Measurements from ENCODE around the gene HPCA. TPM values are rescaled to one million over a fixed set of nuclear protein-coding genes. Genes with fewer than 3 reads are reported as not detected.

The HPCA gene
- total and polyA plus RNA-seq, 8 donors, result 0.16 to 5.2 (median 0.49) TPM; not detected in 1

DNA sequence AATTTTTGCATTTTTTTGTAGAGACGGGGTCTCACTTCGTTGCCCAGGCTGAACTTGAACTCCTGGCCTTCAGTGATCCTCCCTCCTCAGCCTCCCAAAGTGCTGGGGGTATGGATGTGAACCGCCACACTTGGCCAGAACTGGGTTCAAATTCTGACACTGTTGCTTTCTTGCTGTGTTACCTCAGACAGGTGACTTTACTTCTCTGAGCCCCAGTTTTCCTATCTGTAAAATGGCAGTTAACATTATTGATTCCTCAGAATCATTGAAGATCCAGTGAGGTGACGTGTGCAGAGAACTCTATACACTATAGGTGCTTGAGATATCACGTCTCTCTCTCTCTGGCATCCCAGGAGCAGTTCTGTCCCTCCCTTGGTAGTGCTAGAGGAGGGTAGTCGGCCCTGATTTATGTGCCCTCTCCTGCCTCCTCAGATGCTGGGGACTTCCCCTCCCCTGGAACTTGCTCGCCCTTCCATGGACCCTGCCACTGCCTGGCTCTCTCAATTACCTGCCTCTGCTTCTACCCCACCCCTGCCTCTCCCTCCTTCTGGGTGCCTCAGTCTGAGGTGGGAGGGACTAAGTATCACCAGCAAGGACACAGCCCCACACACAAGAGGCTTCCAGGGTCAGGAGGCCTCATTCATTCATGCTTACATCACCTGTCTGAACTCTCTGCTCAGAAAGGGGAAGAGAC, 2.8 kb upstream of the HPCA start:
- H3K36me3 ChIP-seq, result no peaks in the 10 kb centered on the region
- no peaks in the 10 kb centered on the region for H3K4me1 ChIP-seq
- no peaks in the 10 kb centered on the region for H3K9me3 ChIP-seq
- no peak overlapping the region for H3K4me3 ChIP-seq
- H3K27me3 ChIP-seq, result peaks cover 0 to 9% (median 1%) of the 10 kb centered on the region in 4 donors
- intact Hi-C loops (cut with DNase I), result no loop called here
- ATAC-seq (no peak), FAIRE-seq (no peak), DNase-seq (peak in 1 of 6 donors; percentile 23)
- H3K27ac ChIP-seq, result no peak overlapping the region
- TF ChIP-seq, protein P1, sequence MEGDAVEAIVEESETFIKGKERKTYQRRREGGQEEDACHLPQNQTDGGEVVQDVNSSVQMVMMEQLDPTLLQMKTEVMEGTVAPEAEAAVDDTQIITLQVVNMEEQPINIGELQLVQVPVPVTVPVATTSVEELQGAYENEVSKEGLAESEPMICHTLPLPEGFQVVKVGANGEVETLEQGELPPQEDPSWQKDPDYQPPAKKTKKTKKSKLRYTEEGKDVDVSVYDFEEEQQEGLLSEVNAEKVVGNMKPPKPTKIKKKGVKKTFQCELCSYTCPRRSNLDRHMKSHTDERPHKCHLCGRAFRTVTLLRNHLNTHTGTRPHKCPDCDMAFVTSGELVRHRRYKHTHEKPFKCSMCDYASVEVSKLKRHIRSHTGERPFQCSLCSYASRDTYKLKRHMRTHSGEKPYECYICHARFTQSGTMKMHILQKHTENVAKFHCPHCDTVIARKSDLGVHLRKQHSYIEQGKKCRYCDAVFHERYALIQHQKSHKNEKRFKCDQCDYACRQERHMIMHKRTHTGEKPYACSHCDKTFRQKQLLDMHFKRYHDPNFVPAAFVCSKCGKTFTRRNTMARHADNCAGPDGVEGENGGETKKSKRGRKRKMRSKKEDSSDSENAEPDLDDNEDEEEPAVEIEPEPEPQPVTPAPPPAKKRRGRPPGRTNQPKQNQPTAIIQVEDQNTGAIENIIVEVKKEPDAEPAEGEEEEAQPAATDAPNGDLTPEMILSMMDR (IDR thresholded peaks at IDR 0.05), result no peak
- 80 to 81% methylated on average over 7 of the region's 7 CpGs for WGBS, 2 donors

DNA sequence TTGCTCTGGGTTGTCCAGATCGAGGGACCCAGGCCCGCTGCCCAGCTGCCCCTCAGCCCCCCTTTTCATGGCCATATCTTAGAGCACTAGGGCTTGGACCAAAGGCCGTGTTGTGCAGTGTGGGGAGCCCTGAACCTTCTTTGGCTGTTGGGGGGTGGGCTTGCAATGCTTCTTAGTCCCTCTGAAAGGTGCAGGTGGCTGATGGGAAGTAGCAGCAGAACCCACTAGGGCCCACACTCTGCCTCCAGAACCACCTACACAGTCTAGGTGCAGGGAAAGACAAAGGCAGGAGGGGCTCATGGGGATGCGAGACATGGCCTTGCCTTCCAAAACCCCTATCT, 2.3 kb upstream of the HPCA start:
- DNase-seq (peak in 1 of 6 donors; percentile 23), FAIRE-seq (no peak), ATAC-seq (no peak)
- WGBS, 2 donors, result 72 to 77% methylated on average over 4 of the region's 4 CpGs
- no peaks in the 10 kb centered on the region for H3K9me3 ChIP-seq
- H3K4me1 ChIP-seq, result no peaks in the 10 kb centered on the region
- no peaks in the 10 kb centered on the region for H3K36me3 ChIP-seq
- no peak overlapping the region for H3K27ac ChIP-seq
- intact Hi-C loops (cut with DNase I), result no loop called here
- peaks cover 0 to 9% (median 1%) of the 10 kb centered on the region in 4 donors for H3K27me3 ChIP-seq
- TF ChIP-seq, protein P1 (IDR thresholded peaks at IDR 0.05), result no peak
- no peak overlapping the region for H3K4me3 ChIP-seq

DNA sequence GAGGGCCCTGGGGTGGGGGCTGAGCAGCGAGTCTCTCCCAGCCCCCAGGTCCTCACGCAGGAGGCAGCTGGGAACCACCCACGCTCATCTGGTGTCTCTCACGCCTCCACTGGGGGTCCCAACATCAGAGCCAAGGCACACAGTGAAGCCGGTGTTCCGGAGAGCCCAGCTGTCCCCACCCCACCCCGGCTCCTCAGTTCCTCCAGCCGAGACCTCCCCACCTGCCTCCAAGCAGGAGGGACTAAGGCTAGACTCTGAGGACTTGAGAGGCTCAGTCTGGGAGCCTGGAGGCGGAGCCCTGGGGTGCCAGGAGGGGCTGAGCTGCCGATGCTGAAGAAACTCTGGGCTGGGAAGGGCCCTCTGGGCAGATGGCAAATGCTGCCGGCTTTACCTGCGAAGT, 1.6 kb upstream of the HPCA start:
- Histone ChIP-seq H3K36me3 (no peaks in the 10 kb centered on the region), H3K27ac (no peak overlapping the region), H3K9me3 (no peaks in the 10 kb centered on the region), H3K4me1 (no peaks in the 10 kb centered on the region), H3K4me3 (no peak overlapping the region), H3K27me3 (peaks cover 0 to 9% (median 1%) of the 10 kb centered on the region in 4 donors)
- DNase-seq (peak in 1 of 6 donors; percentile 39), FAIRE-seq (no peak), ATAC-seq (no peak)
- TF ChIP-seq, protein P1 (IDR thresholded peaks at IDR 0.05), result no peak
- intact Hi-C loops (cut with DNase I), result no loop called here
- WGBS, 2 donors, result 54 to 57% methylated on average over 12 of the region's 12 CpGs

DNA sequence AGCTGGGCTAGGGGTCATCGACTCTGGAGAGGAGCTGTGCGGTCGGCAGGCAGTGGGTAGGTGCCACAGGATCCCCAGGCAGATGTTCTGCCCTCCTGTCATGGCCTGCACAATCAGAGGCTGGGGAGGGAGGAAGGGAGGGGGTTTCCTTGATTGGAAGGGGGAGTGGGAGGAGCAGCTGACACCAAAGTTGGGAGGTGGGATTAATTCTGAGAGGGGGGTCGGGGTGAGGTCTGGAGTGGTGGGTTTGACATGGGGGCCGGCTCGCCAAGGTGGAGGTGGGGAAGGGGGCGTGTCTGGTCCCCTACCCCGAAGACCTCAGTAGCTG, 651 bp upstream of the HPCA start:
- intact Hi-C loops (cut with DNase I), result no loop called here
- H3K27me3 ChIP-seq, result peaks cover 0 to 9% (median 1%) of the 10 kb centered on the region in 4 donors
- no peak overlapping the region for H3K4me3 ChIP-seq

More for the DNA sequence above, 651 bp upstream of the HPCA start:
- DNase-seq (peak in 1 of 6 donors; percentile 27), FAIRE-seq (no peak), ATAC-seq (no peak)
- H3K4me1 ChIP-seq, result no peaks in the 10 kb centered on the region
- no peaks in the 10 kb centered on the region for H3K9me3 ChIP-seq
- no peak overlapping the region for H3K27ac ChIP-seq
- 25% methylated on average over 8 of the region's 8 CpGs for WGBS, 2 donors
- TF ChIP-seq, protein P1 (IDR thresholded peaks at IDR 0.05), result no peak
- no peaks in the 10 kb centered on the region for H3K36me3 ChIP-seq
